SK-N-MC (cell line): Measurements from ENCODE around the gene SLC6A15.

ENCODE experiments used
- EZH2 ChIP-seq: fragments of 200-600 bp; sonication (generic); IDR thresholded peaks from one replicate; pipeline ENCODE4 v1.6.1; 2017; ENCODE audit warnings: antibody characterized with exemption
- POLR2AphosphoS5 ChIP-seq: IDR thresholded peaks from 2 replicates; pipeline ENCODE4 v1.6.1; 2012; ENCODE audit warnings: mild to moderate bottlenecking, low read depth, low read length, borderline replicate concordance

GRCh38 chr12:84904051-84904450, 8.5 kb downstream of the SLC6A15 start:
- TF ChIP-seq EZH2 = no peak
- no peak for TF ChIP-seq POLR2AphosphoS5
